ENCODE measurements around the gene STS.

Gene STS, protein sequence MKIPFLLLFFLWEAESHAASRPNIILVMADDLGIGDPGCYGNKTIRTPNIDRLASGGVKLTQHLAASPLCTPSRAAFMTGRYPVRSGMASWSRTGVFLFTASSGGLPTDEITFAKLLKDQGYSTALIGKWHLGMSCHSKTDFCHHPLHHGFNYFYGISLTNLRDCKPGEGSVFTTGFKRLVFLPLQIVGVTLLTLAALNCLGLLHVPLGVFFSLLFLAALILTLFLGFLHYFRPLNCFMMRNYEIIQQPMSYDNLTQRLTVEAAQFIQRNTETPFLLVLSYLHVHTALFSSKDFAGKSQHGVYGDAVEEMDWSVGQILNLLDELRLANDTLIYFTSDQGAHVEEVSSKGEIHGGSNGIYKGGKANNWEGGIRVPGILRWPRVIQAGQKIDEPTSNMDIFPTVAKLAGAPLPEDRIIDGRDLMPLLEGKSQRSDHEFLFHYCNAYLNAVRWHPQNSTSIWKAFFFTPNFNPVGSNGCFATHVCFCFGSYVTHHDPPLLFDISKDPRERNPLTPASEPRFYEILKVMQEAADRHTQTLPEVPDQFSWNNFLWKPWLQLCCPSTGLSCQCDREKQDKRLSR

DNA sequence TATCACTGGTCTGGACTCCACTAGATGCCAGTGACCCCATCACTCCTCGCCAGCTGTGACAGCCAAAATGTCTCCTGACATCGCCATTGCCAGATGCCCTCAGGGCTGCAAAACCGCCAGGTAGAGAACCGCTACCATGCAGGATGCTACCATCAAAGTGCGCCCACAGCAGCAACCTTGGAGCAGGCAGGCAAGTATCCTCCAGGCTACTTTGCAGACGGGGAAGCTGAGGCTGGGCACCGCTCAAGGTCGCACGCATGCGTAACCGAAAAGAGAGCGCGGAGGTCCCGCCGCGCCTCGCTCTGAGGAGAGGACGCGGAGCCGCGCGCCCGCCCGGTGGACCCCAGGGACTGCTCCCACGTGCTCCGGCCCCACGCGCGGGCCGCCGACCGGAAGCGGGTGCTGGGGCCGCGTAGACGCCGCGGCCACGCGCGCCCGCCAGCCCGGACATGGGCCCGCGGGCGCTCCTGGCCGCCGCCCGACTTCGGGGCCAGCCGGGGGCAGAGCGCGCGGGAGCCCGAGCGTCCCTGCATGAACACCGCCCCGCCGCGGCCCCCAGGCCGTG is at the start of gene STS:
Gene STS (plus strand): TSS at position 300 of the 565 bp plus-strand sequence. CDS start 105,488 bp downstream, outside the sequence.
- no peak for DNase-seq (ENCODE audit: low spot score)

DNA sequence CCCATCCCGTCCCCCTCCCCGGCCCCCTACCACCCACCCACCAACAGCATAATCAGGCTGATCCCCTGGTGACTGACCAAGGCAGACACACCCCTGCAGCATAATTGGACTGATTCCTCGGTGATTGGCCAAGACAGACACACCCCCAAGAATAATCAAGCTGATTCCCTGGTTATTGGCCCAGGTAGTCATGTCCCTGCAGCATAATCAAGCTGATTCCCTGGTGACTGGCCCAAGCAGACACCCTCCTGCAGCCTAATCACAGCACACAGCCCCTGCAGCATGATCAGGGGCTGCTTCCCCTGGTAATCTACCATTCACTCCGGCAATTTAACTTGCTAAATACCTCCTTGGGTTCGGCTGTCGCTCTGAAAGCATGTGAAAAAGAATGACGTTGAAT is 47.5 kb upstream of the STS start:
- no peak for DNase-seq (ENCODE audit: low spot score)

DNA sequence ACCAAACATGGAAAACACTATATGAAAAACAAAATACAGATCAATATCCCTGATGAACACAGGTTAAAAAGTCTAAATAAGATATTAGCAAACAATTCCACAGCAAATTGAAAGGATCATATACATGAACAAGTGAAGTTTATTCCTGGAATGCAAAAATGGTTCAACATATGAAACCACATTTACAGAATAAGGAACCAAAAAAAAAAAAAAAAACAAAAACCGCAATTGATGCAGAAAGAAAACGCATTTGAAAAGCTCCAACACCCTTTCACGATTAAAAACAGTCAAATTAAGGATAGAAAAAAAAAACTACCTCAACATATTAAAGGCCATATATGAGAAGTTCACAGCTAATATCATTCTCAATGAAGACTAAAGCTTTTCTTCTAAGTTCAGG is 45.4 kb upstream of the STS start:
- no peak for DNase-seq (ENCODE audit: low spot score)

DNA sequence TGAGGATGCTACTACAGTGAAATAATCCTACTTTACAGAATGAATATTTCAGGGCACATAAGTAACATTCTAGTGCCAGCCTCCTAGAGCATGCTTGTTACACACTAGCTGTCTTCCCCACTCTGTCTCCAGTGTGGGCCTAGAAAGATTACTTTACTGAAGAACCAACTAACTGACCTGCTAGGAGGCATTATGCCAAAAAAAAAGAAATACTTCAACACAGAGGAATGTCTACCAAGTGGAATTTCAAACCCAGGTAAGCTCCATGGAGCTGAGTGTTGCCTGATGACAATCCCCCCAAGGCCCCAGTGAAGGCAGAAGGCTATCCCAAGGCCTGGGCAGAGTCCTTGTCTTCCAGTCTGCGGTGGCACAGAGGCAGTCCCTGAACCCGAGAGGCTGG is 40.9 kb upstream of the STS start:
- no peak for DNase-seq (ENCODE audit: low spot score)

DNA sequence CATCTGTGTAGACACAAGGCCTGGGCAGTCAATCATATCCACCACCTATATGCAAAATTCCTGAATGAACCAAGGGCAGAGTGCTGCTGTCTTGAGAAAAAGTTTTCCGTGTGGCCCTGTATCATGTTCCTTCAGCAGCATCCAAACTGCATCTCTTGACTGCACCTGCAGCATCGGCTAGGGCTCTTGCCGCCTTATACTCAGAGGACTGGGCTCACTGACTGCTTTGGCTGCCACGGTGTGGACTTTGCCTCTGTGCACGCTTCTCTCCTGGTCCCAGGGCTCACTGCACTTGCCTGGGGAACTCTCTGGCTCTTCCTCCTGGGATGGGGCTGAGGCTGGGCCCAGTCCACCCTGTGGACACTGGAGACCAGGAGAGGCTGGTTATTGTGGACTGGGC is 39.5 kb upstream of the STS start:
- no peak for DNase-seq (ENCODE audit: low spot score)

DNA sequence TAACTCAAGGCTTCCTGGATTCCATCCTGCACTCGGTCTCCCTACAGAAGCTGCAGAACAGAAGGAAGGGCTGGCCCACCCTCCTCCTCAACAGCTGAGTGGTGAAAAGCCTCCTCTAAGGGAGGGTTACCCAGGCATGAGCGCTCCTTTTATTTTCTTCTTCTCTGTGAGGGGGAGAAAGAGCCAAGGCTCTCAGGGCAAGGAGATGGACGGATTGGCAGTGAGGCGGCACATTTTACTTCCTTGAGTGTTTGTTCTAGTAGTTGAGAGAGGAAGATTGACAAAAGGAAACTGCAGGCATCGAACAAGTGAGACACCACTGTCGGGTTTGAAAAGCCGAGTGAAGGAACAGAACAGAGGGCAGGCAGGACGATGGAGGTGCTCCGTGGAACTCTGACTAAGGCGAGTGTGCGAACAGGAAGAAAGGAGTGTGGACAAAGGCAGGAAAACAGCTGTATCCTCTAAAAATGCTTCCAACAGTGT is 38.4 kb upstream of the STS start:
- no peak for DNase-seq (ENCODE audit: low spot score)

DNA sequence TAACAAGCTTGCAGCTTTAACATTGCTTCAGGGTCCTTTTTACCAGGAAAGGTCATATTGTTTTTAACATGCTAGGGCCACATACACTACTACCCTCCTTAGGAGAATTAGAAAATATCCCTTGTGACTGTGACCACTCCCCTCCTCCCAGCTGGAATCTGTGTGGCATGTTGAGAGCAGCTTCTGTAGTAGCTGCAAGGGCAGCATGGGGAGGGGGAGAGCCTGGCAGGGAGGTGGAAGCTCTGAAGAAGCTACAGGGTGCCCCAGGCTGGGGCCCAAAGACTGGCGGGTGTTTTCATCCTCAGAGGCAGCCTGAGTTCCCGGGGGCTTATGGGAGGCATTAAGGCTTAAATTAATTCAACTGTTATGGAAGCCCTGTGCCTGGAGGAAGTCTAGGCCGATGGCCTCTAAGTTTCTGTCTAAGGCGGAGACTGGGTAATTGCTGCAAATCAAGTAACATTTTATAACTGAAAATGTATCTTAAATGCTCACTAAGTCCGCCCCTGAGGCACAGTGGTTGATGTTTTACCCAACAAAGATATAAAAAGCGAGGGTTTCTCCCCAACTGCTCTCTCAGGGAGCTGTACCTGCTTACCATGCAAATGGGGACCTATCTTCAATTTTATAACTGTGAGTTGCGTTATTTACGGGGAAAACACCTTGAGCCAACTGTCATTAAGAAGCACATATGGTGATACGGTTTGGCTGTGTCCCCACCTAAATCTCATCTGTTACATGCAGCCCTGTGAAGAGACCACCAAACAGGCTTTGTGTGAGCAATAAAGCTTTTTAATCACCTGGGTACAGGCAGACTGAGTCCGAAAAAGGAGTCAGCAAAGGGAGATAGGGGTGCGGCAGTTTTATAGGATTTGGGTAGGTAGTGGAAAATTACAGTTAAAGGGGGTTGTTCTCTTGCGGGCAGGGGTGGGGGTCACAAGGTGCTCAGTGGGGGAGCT is 37.4 kb upstream of the STS start:
- no peak for DNase-seq (ENCODE audit: low spot score)

DNA sequence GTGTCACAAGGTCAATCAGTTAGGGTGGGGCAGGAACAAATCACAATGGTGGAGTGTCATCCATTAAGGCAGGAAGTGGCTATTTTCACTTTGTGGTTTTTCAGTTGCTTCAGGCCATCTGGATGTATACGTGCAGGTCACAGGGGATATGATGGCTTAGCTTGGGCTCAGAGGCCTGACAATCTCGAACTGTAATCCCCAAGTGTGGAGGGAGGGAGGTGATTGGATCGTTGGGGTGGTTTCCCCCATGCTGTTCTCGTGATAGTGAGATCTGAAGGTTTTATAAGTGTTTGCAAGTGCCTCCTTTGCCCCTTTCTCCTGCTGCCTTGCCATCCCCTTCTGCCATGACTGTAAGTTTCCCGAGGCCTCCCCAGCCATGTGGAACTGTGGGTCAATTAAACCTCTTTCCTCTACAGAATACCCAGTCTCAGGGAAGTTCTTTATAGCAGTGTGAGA is 36.7 kb upstream of the STS start:
- DNase-seq (ENCODE audit: low spot score): no peak

DNA sequence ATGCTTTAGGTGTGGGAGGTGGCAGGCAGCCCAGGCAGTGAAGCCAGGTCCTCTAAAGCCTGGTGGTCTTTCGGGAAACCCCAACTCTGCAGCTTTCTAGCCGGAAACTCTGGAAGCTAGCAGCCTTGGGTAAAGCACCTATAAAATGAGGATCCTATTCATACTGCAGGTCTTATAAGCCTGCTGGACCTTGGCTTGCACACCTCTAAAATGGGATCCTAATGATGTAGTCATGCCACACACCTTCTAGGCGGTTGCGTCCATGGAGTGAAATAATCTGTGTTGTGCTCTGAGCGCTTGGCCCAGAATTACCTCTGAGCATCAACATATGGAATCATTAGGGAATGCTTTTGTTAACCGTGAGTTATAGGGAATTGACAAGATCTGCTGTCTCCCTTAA is 36.0 kb upstream of the STS start:
- DNase-seq (ENCODE audit: low spot score): no peak

DNA sequence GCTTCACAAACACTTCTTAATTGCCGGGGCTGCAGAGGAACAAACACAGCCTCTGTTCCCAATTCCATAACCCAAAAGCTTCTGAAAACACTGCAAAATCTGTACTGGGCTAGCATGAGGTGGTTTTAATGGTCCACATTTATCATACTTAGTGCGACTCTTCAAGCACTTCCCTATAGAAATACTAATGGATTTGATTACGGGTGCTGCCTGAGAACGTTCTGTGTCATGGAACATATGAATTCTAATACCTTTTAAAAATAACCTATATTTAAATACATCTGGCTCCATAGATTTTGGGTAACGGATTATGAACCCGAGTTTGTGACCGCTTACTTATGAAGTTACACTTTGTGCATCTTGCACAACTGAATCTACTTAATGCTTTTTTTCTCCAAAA is 35.4 kb upstream of the STS start:
- no peak for DNase-seq (ENCODE audit: low spot score)

DNA sequence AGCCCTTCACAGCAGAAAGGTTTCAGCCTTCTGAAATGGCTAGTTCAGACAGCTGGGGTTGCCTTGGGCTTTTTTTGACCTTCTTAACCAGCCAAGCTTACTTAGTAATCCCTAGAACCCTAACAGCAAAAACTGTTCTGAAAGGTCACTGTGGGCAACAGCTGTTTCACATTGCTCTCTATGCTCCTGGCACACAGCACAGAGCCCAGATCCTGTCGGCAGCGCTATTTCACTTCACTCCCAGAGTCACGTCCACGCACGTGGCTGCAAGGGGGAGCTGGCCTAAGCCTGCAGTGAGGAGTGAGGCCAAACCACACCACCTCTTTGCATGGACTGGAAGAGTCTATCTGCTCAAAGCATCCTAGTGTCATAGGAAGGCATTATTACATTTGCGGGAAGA is 32.0 kb upstream of the STS start:
- no peak for DNase-seq (ENCODE audit: low spot score)

DNA sequence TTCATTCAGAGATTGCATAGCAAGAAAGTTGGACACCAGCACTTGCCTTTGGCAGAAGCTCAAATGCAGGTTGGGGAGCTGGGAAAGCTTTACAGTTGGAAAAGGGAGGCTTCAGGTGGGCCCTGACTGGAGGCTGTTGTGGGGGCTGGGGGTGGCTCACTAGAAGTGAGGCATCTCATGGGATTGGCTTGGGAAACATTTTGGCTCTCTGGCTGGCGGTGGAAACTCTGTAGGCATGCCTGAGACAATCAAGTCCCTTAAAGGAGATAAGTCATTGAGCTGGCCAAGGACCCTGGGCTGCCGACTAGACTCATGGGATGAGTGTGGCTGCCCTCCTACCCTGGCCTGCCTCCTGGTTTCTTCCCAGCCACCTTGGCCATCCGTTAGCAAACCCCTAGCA is 31.4 kb upstream of the STS start:
- no peak for DNase-seq (ENCODE audit: low spot score)

DNA sequence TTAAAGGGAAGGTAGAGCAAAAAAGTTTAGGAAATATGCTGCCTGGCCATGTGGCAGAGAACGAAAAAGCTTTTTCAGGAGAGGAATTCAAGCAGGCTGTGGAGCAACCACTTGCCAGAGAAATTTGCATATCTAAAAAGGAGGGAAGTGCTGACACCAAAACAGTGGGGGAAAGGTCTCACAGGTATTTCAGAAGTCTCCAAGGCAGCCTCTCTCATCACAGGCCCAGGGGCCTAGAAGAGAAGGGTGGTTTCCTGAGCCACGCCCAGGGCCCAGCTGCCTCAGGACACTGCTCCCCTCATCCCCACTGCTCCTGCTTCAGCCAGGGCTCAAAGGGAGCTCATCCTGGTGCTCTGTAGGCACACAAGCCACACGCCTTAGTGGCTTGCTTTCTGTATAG is 29.9 kb upstream of the STS start:
- DNase-seq (ENCODE audit: low spot score): no peak

DNA sequence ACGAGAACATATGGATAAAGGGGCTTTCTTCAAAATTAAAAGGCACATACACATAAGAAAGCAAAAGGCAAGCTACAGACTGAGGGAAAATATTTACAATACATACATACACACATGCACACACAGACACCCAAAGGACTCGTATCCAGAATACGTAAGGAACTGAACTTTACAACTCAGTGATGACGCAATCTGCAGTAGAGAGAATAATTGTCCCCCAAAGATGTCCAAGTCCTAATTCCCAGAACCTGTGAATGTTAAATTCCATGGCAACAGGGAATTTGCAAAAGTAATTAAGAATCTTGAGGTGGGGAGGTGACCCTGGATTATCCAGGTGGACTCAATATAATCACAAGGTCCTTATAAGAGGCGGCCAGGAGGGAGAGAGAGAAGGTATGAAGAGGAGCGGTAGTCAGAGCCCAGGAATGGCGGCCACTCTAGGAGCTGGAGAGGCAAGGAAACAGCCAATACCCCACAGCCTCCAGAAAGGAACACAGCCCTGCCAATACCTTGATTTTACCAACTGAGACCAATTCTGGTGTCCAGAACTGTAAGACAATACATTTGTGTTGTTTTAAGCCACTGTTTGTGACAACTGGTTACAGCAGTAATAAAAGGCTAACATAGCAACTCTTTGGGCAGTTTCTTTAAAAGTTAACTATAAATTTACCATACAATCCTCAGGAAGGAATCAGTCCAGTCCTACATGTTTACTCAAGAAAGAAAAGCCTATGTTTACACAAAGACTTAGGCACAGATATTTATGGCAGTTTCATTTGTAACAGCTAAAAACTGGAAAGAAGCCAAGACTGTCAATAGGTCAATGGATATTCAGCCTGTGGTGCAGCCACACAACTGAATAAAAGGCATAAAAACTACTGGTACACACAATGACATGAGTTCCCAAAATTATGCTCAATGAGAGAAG is 27.3 kb upstream of the STS start:
- DNase-seq (ENCODE audit: low spot score): no peak

DNA sequence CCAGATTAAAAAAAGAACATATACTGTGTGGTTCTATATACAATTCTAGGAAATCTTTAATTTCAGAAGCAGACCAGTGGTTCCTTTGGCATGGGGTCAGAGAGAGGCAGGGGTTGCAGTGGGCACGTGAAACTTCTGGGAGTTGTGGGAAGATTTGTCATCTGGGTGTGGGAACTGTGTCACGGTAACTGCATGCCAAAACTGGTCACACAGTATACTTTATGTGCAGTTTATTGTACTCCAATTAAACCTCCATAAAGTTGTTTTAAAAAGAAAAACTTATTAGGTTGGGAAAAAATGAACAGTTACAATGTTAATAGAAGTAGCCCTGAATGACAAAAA is 26.7 kb upstream of the STS start:
- no peak for DNase-seq (ENCODE audit: low spot score)

DNA sequence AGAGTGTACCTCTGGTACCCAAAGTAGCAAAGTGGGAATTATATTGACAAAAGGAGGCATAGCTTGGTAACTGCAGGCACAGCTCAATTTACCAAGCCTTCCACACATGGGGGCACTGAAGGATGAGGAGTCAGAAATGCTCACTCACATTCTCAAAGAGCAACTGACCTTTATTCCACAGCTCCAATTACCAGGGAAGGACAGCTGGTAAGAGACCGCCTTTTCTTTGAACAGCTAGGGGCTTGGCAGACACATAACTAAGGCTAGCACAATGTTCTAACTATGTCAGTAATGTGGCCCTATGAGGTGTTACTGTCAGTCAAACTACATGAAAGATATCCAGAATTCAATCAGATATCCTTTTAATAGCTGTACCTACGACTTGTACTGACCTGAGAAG is 20.5 kb upstream of the STS start:
- no peak for DNase-seq (ENCODE audit: low spot score)

DNA sequence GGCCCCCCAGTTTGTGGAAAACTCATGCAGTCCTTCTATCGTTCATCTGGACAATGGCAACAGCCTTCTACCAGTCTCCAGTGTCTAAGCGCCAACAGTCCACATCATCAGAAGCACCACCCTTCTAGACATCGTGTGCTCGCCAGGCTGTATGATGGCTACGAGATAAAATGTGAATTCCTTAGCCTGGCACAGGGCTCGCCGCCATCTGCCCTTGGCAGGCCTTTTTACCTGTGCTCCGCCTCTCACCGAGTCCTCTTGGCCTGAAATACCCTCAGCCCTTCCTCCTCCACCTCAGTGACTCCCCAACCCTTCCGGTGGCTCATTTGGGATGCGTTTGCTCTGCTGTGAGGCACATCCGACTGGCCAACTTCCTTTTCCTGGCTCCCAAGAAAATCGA is 15.9 kb upstream of the STS start:
- DNase-seq (ENCODE audit: low spot score): no peak

DNA sequence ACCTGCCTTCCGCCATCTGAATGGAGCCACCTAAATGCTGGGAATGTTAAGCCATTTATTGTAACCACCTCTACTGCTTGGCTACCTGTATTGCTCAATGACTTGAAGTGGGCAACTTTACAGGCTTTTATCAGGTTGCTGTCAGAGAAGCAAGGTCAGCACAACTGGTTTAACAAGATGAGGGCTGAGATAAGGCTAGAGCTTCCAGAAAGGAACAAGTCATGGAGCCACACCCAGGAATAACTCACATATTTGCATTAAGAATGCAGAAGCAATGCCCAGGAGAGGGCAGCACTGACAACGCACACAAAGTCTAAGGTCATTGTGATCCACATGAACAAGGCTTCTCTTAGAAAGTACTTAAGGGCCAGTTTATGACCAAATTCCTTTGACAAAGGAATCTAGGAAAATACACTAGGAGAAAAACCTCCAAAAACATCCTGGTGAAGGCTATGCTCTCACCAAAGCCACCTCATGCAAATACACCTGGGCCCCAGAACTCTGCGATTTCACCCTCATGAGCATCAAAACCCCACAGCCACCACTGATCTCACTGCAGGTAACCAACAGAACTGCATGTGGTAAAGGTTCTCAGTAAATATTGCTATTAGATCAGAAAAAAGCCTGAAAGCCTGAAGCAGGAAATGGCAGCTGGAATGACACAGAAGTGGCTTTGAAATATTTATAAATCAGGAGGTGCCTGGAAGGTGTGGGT is 15.0 kb upstream of the STS start:
- no peak for DNase-seq (ENCODE audit: low spot score)

DNA sequence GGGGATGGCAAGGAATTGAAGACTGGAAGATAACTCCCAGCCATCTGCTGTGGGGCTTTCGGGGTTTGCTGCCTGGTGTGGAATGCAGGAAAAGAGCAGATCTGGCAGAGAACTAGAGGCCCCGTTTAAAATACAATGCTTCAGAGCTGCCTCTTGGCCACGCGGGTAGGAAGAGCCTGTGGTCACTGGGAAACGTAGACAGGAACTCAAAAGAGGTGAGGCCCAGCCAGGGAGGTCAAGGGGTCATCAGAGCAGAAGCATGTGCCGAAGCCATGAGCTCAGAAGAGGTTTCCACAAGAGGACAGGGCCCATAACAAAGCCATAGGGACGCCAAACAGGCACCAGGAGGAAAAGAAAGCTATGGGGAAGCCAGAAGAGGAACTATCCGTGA is 14.5 kb upstream of the STS start:
- DNase-seq (ENCODE audit: low spot score): no peak

DNA sequence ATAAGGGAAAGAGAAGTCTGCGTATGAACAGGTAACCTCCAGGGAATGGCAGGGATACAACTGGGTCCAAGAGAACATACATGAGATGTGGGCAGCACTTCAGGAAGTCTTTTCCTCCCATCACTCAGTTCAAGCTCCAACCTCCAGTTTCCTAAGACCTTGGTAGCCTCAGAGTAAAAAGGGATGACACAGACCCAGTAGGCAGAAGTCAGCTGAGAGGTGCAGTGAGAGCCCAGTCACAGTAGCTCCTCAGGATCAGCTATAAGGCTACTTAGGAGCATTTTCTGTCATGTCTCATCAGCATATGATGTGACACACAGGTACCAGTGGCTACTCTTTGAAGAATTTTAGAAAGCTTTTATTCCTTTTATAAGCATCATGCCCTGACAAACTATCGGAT is 12.5 kb upstream of the STS start:
- DNase-seq (ENCODE audit: low spot score): no peak

All from SW480 (cell line).